RWPE2 (cell line): ENCODE measurements around the gene SHC4.

Source experiments
- ATAC-seq: fragments of 200-7000 bp; cut with Tn5 transposase; 3 replicates; pipeline ENCODE4 v1.9.1; 2021; ENCODE audit warnings: low read depth
- DNase-seq: peaks from one replicate; pipeline ENCODE4 v3.0.0-alpha.2; 2020; ENCODE audit warnings: low spot score
- H3K27ac ChIP-seq: fragments of 450-650 bp; 2 replicates; pipeline ENCODE4 v1.5.1; 2017; ENCODE audit warnings: mild to moderate bottlenecking; ENCODE audit not compliant: poor library complexity, severe bottlenecking
- H3K27me3 ChIP-seq: fragments of 250-450 bp; sonication (Bioruptor Pico); 2 replicates; pipeline ENCODE4 v1.5.1; 2021; ENCODE audit warnings: mild to moderate bottlenecking, moderate library complexity; ENCODE audit not compliant: insufficient read depth, poor library complexity, severe bottlenecking
- H3K36me3 ChIP-seq: fragments of 250-450 bp; sonication (Bioruptor Pico); 2 replicates; pipeline ENCODE4 v1.5.1; 2020; ENCODE audit warnings: low read depth, mild to moderate bottlenecking, moderate library complexity
- H3K4me1 ChIP-seq: fragments of 250-450 bp; sonication (Bioruptor Pico); 2 replicates; pipeline ENCODE4 v1.5.1; 2021; ENCODE audit warnings: mild to moderate bottlenecking, moderate library complexity; ENCODE audit not compliant: insufficient read depth, poor library complexity, severe bottlenecking
- H3K4me3 ChIP-seq: fragments of 250-450 bp; sonication (Bioruptor Pico); 2 replicates; pipeline ENCODE4 v1.5.1; 2021; ENCODE audit warnings: mild to moderate bottlenecking, moderate library complexity; ENCODE audit not compliant: severe bottlenecking
- H3K9me3 ChIP-seq: fragments of 250-450 bp; sonication (Bioruptor Pico); 2 replicates; pipeline ENCODE4 v1.5.1; 2021; ENCODE audit warnings: mild to moderate bottlenecking, moderate library complexity; ENCODE audit not compliant: severe bottlenecking
- TF ChIP-seq, protein P1 (sequence below): fragments of 450-650 bp; IDR thresholded peaks from one replicate; pipeline ENCODE4 v1.5.1; 2017; ENCODE audit warnings: mild to moderate bottlenecking, moderate library complexity; ENCODE audit not compliant: poor library complexity, severe bottlenecking

Gene SHC4

GRCh38 chr15:48810414-48811324, 153.1 kb downstream of the SHC4 start, which contains the start of gene CEP152:
Gene CEP152 (minus strand): TSS chr15:48811069. CDS start chr15:48805649, 5,420 bp downstream.
- Histone ChIP-seq H3K27ac (peak within 1 kb of the TSS; percentile 47), H3K4me1 (peaks cover 9% of the 10 kb centered on the region), H3K27me3 (no peaks in the 10 kb centered on the region), H3K9me3 (no peaks in the 10 kb centered on the region), H3K4me3 (peak within 1 kb of the TSS; percentile 69), H3K36me3 (no peaks in the 10 kb centered on the region)
- TF ChIP-seq, protein P1, sequence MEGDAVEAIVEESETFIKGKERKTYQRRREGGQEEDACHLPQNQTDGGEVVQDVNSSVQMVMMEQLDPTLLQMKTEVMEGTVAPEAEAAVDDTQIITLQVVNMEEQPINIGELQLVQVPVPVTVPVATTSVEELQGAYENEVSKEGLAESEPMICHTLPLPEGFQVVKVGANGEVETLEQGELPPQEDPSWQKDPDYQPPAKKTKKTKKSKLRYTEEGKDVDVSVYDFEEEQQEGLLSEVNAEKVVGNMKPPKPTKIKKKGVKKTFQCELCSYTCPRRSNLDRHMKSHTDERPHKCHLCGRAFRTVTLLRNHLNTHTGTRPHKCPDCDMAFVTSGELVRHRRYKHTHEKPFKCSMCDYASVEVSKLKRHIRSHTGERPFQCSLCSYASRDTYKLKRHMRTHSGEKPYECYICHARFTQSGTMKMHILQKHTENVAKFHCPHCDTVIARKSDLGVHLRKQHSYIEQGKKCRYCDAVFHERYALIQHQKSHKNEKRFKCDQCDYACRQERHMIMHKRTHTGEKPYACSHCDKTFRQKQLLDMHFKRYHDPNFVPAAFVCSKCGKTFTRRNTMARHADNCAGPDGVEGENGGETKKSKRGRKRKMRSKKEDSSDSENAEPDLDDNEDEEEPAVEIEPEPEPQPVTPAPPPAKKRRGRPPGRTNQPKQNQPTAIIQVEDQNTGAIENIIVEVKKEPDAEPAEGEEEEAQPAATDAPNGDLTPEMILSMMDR: no peak
- DNase-seq (peak; percentile 100), ATAC-seq (peak; percentile 97)

DNA sequence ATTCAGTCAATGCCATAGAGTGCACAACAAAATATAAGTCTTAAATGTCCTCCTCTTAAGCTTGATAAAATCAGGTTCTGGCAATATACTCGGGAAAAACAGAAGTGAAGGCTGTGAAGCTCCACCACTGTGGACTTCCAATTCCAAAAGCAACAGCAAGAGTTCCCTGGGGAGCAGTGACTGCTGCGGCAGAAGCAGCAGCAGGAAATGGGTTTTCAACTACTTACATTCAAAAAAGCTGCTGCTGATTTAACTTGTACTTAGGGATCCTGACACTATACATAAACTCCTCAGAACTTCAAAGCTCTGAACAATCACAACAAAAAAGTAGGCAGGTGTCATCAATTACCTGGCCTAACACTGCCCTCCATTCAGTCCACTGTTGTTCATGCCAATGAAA, 157.6 kb downstream of the SHC4 start:
- no peak for ATAC-seq
- no peak for DNase-seq
- H3K27me3 ChIP-seq: no peaks in the 10 kb centered on the region
- no peaks in the 10 kb centered on the region for H3K9me3 ChIP-seq
- peaks cover 9% of the 10 kb centered on the region for H3K4me1 ChIP-seq
- no peak overlapping the region for H3K4me3 ChIP-seq
- TF ChIP-seq, protein P1: no peak
- H3K27ac ChIP-seq: no peak overlapping the region
- H3K36me3 ChIP-seq: peaks cover 12% of the 10 kb centered on the region

- ATAC-seq (no peak), DNase-seq (no peak)
- Histone ChIP-seq H3K36me3 (peaks cover 12% of the 10 kb centered on the region), H3K4me1 (peaks cover 9% of the 10 kb centered on the region), H3K9me3 (no peaks in the 10 kb centered on the region), H3K4me3 (no peak overlapping the region), H3K27me3 (no peaks in the 10 kb centered on the region), H3K27ac (no peak overlapping the region)
- TF ChIP-seq, protein P1: no peak
These were observed 158.1 kb downstream of the SHC4 start for GRCh38 chr15:48805591-48805990.

GRCh38 chr15:48803877-48804276, 159.8 kb downstream of the SHC4 start:
- Histone ChIP-seq H3K9me3 (no peaks in the 10 kb centered on the region), H3K4me3 (no peak overlapping the region), H3K27me3 (no peaks in the 10 kb centered on the region), H3K36me3 (peaks cover 12% of the 10 kb centered on the region), H3K27ac (no peak overlapping the region), H3K4me1 (no peaks in the 10 kb centered on the region)
- TF ChIP-seq, protein P1: no peak
- no peak for DNase-seq
- ATAC-seq: no peak

DNA sequence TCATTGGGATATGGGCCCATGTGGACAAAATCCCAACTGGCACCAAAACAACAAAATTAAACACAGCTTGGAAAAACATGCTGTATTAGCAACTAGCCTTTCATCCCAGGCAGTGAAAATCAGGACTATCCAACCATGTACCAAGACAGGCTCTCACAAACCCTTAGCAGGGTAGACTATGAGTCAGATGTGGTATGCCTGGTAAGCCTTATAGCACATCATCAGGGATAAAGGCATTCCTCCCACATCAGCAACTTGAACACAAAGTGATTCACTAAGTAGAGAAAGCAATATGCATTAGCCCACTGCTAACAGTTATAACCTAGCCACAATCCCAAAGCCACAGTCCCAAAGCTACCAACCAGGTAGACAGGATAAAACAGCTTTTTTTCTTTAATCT, 160.9 kb downstream of the SHC4 start:
- H3K4me3 ChIP-seq: no peak overlapping the region
- TF ChIP-seq, protein P1: no peak
- H3K9me3 ChIP-seq: no peaks in the 10 kb centered on the region
- H3K27ac ChIP-seq: no peak overlapping the region
- ATAC-seq (peak; percentile 98), DNase-seq (no peak)
- H3K36me3 ChIP-seq: peaks cover 12% of the 10 kb centered on the region
- no peaks in the 10 kb centered on the region for H3K4me1 ChIP-seq
- no peaks in the 10 kb centered on the region for H3K27me3 ChIP-seq
